ENCODE data around the gene USH2A.

DNA sequence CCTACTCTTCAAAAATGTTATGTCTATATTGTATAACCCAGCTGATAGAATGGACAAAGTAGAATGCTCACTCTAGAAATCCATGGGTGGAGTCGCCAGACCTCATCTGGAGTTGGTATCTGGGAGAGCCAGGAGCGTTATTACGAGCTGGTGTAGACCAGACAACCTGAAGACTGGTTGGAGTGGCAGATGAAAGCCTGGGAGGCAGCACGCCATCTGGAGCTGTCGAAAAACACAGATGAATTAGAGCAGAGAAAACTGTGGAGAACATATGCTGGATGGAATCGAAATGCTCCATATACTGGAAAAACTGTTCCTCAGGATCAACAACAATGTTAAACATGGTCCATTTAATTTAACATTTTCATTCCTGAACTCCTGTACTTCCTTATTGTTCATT, 522.6 kb downstream of the USH2A start:
- TF ChIP-seq EP300 (IDR thresholded peaks at IDR 0.05): no peak
- TF ChIP-seq, protein P1, sequence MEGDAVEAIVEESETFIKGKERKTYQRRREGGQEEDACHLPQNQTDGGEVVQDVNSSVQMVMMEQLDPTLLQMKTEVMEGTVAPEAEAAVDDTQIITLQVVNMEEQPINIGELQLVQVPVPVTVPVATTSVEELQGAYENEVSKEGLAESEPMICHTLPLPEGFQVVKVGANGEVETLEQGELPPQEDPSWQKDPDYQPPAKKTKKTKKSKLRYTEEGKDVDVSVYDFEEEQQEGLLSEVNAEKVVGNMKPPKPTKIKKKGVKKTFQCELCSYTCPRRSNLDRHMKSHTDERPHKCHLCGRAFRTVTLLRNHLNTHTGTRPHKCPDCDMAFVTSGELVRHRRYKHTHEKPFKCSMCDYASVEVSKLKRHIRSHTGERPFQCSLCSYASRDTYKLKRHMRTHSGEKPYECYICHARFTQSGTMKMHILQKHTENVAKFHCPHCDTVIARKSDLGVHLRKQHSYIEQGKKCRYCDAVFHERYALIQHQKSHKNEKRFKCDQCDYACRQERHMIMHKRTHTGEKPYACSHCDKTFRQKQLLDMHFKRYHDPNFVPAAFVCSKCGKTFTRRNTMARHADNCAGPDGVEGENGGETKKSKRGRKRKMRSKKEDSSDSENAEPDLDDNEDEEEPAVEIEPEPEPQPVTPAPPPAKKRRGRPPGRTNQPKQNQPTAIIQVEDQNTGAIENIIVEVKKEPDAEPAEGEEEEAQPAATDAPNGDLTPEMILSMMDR (IDR thresholded peaks at IDR 0.05): no peak
